Fibroblast of lung (primary cell): ENCODE results near the gene TLCD1. TPM values are rescaled to one million over a fixed set of nuclear protein-coding genes. Genes with fewer than 3 reads are reported as not detected.
A peak's percentile ranks its signal among the peaks of the same experiment; 100 is the strongest.

Source experiments
- DNase-seq, 2 donors: peaks; one replicate each; pipeline versions ENCODE4 v3.0.0 to v3.0.0-alpha.2; 2010; ENCODE audit warnings: low read depth in 2 of 2
- H2AFZ ChIP-seq: 2 replicates; pipeline ENCODE4 v1.5.1; 2012; ENCODE audit warnings: low read length, control low read depth, inconsistent platforms
- H3K27ac ChIP-seq: 2 replicates; pipeline ENCODE4 v1.5.1; 2011; ENCODE audit warnings: low read length, control low read depth; ENCODE audit not compliant: insufficient read depth
- H3K27me3 ChIP-seq: 2 replicates; pipeline ENCODE4 v1.5.1; 2011; ENCODE audit warnings: mild to moderate bottlenecking, low read length; ENCODE audit not compliant: control insufficient read depth, insufficient read depth
- H3K36me3 ChIP-seq: 2 replicates; pipeline ENCODE4 v1.5.1; 2011; ENCODE audit warnings: low read length; ENCODE audit not compliant: control insufficient read depth, insufficient read depth
- H3K4me1 ChIP-seq: 2 replicates; pipeline ENCODE4 v1.5.1; 2011; ENCODE audit warnings: low read length; ENCODE audit not compliant: control insufficient read depth, insufficient read depth; ENCODE audit errors: extremely low read depth
- H3K4me2 ChIP-seq: 2 replicates; pipeline ENCODE4 v1.5.1; 2011; ENCODE audit warnings: low read length, control low read depth; ENCODE audit not compliant: insufficient read depth; ENCODE audit errors: extremely low read depth
- H3K4me3 ChIP-seq, 4 experiments: fragments of 200-600 bp in 1 of 4; sonication (generic) in 1 of 4; replicated peaks in 1 of 4; 2 replicates each; pipeline ENCODE4 v1.5.1; 2011 to 2016; ENCODE audit warnings: low read length in 4 of 4, low read depth in 3 of 4, mild to moderate bottlenecking in 3 of 4, control low read depth in 2 of 4, inconsistent platforms in 1 of 4, mixed read lengths in 1 of 4; ENCODE audit not compliant: insufficient read depth in 1 of 4; ENCODE audit errors: control extremely low read depth in 1 of 4
- H3K79me2 ChIP-seq: 2 replicates; pipeline ENCODE4 v1.5.1; 2012; ENCODE audit warnings: mild to moderate bottlenecking, low read length, inconsistent platforms; ENCODE audit not compliant: control insufficient read depth, insufficient read depth
- H3K9ac ChIP-seq: 2 replicates; pipeline ENCODE4 v1.5.1; 2011; ENCODE audit warnings: mild to moderate bottlenecking, low read length, control low read depth; ENCODE audit not compliant: insufficient read depth
- H3K9me3 ChIP-seq: 2 replicates; pipeline ENCODE4 v1.5.1; 2012; ENCODE audit warnings: low read depth, low read length; ENCODE audit not compliant: control insufficient read depth, insufficient read depth
- H4K20me1 ChIP-seq: 2 replicates; pipeline ENCODE4 v1.5.1; 2011; ENCODE audit warnings: low read length; ENCODE audit not compliant: control insufficient read depth, insufficient read depth; ENCODE audit errors: extremely low read depth
- EZH2 ChIP-seq: IDR thresholded peaks from 2 replicates; pipeline ENCODE4 v1.5.1; 2012; ENCODE audit warnings: low read length, control low read depth, mild to moderate bottlenecking; ENCODE audit errors: missing control alignments
- polyA plus RNA-seq, 2 donors: library from polyadenylated mRNA; depleted of rRNA in 1 of 2; stranded (reverse) in 1 of 2; unstranded in 1 of 2; fragments of >200 nt; gene quantifications; 2 replicates each; pipeline ENCODE4 v1.2.1, GENCODE V29; 2011 to 2012; ENCODE audit warnings: missing spikeins in 1 of 2
- total RNA-seq: library from RNA; depleted of rRNA; stranded (reverse); fragments of >200 nt; gene quantifications from 2 replicates; pipeline ENCODE4 v1.2.1, GENCODE V29; 2014
- TF ChIP-seq, protein P1 (sequence below), 2 donors: IDR thresholded peaks in 1 of 2; conservative IDR thresholded peaks in 1 of 2; 1 replicate in 1 of 2; 2 replicates in 1 of 2; pipeline ENCODE4 v1.5.1; 2011 to 2012; ENCODE audit warnings: low read length in 2 of 2, control low read depth in 1 of 2, inconsistent platforms in 1 of 2, low read depth in 1 of 2, mild to moderate bottlenecking in 1 of 2

TLCD1 gene
- total and polyA plus RNA-seq, 2 donors (not counting 1 experiment from before 2014, with no cell fraction given), result 6.6 to 10.8 TPM

DNA sequence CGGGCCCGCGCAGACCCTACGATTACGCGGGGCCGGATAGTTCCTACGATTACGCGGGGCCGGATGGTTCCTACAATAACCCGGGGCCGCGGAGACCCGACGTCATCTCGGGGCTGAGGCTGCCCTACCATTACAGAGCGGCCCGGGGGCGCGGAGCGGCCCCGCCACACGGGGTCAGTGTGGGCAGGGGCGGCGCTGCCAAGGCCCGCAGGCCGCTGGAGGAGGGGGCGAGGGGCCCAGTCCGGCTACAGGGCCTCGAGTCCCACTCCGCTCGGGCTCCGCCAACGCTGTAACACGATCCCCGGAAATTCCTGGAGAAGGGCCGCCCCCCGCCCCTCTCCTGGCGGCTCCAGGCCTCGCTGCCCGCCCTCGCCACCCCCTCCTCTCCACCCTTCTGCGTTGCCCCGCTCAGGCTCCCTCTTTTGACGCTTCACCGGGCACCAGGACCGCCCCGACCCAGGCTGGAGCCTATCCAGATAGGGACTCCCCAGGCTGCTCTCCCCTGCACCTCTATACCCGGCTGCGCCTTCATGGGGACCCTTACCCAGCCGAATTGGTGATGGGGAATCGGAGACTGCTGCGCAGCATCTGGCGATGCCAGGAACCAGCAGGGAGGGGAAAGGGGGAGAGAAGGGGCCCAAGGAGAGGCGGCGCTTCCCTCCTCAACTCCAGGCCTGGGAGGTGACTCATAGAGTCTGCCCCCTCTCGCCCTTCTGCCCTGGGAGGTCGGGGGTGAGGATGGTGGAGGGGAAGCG, 8.3 kb downstream of the TLCD1 start, which contains the start of gene RAB34:
TSS of gene RAB34 (minus strand) at position 291 of the 755 bp plus-strand sequence. CDS start 602 bp downstream, outside the sequence.
- Histone ChIP-seq H3K4me1 (peaks cover 11% of the 10 kb centered on the region), H3K4me2 (peak within 1 kb of the TSS; percentile 88), H3K27ac (peak within 1 kb of the TSS; percentile 88), H3K9ac (peak within 1 kb of the TSS; percentile 91), H3K79me2 (peaks cover 54% of the 10 kb centered on the region), H3K36me3 (peaks cover 29% of the 10 kb centered on the region), H4K20me1 (no peaks in the 10 kb centered on the region), H3K9me3 (no peaks in the 10 kb centered on the region), H3K4me3 (peak within 1 kb of the TSS; percentile 75 to 86 (median 84)), H2AFZ (no peak within 1 kb of the TSS), H3K27me3 (no peaks in the 10 kb centered on the region)
- DNase-seq, result peak; percentile 91 to 92
- no peak for TF ChIP-seq EZH2
- TF ChIP-seq, protein P1, sequence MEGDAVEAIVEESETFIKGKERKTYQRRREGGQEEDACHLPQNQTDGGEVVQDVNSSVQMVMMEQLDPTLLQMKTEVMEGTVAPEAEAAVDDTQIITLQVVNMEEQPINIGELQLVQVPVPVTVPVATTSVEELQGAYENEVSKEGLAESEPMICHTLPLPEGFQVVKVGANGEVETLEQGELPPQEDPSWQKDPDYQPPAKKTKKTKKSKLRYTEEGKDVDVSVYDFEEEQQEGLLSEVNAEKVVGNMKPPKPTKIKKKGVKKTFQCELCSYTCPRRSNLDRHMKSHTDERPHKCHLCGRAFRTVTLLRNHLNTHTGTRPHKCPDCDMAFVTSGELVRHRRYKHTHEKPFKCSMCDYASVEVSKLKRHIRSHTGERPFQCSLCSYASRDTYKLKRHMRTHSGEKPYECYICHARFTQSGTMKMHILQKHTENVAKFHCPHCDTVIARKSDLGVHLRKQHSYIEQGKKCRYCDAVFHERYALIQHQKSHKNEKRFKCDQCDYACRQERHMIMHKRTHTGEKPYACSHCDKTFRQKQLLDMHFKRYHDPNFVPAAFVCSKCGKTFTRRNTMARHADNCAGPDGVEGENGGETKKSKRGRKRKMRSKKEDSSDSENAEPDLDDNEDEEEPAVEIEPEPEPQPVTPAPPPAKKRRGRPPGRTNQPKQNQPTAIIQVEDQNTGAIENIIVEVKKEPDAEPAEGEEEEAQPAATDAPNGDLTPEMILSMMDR (conservative IDR thresholded peaks at IDR 0.05 in 1 of 2, IDR thresholded peaks at IDR 0.05 in 1 of 2; ENCODE audit: low read depth in 1 of 2, low read length in 2 of 2), result peak; percentile 16 to 19

DNA sequence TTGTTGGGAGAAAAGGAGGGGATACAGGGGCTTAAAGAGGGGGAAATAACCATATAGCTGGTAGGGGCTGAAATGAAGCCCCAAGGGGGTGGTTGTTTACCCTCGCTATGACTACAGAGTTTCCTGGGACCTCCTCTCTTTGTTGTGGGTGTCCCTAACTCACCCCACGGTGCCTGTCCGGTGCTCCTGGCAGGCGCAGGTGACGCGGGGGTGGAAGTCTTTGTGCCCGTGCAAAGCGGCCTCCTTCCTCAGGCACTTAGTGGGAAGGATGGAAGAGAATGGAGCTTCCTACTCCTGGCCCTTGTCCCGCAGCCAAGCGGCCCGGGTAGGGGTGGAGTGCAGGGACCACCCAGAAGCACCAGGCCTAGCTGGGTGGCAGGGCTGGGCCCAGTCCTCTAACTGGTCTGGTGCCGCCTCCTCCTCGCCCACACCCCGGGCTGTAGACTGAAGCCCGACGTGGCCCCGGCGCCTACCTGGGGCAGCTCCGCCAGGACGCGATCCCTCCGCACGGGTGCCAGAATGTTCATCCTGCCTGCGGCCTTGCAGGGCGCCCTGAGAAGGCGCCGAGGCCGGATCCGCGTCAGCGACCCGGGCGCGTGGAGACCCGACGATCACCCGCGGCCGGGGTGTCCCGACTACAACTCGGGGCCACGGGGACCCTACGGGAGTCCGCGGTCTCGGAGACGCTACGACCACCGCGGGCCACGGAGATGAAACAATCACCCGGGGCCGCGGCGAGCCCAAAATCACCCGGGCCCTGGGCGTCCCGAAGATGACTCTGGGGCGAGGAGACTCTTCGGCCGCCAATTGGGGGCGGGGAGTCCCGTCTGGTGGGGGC, 9.1 kb downstream of the TLCD1 start:
- Histone ChIP-seq H3K27me3 (no peaks in the 10 kb centered on the region), H3K36me3 (peaks cover 31% of the 10 kb centered on the region), H3K79me2 (peaks cover 46% of the 10 kb centered on the region), H4K20me1 (no peaks in the 10 kb centered on the region), H3K4me1 (peaks cover 13% of the 10 kb centered on the region), H2AFZ (no peak overlapping the region), H3K9ac (peak overlapping the region; percentile 91), H3K4me3 (peak overlapping the region; percentile 75 to 86 (median 84)), H3K4me2 (peak overlapping the region; percentile 88), H3K9me3 (no peaks in the 10 kb centered on the region), H3K27ac (peak overlapping the region; percentile 88)
- peak; percentile 36 to 48 for DNase-seq
- TF ChIP-seq, protein P1 (conservative IDR thresholded peaks at IDR 0.05 in 1 of 2, IDR thresholded peaks at IDR 0.05 in 1 of 2; ENCODE audit: low read depth in 1 of 2, low read length in 2 of 2), result no peak

DNA sequence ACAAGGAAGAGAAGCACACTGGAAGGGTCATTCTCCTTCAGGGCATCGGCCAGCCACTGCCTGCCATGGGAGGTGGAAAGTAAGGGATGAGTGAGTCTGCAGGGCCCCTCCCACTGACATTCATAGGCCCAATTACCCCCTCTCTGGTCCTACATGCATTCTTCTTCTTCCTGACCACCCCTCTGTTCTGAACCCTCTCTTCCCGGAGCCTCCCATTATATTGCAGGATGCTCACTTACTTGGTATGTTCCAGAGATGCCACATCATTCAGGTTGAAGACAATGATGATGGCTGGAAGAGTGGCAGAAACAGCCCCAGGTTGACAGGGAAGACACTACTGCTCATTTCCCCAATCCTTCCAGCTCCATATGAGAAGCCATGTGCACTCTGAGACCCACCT, 10.8 kb downstream of the TLCD1 start:
- H3K27ac ChIP-seq, result no peak overlapping the region
- TF ChIP-seq EZH2, result no peak
- TF ChIP-seq, protein P1 (conservative IDR thresholded peaks at IDR 0.05 in 1 of 2, IDR thresholded peaks at IDR 0.05 in 1 of 2; ENCODE audit: low read depth in 1 of 2, low read length in 2 of 2), result no peak
- peak overlapping the region in 2 of 4 experiments; percentile 75 to 85 for H3K4me3 ChIP-seq
- peaks cover 16% of the 10 kb centered on the region for H3K4me1 ChIP-seq
- no peak overlapping the region for H2AFZ ChIP-seq
- H4K20me1 ChIP-seq, result no peaks in the 10 kb centered on the region
- H3K79me2 ChIP-seq, result peaks cover 29% of the 10 kb centered on the region
- peaks cover 27% of the 10 kb centered on the region for H3K36me3 ChIP-seq
- H3K9me3 ChIP-seq, result no peaks in the 10 kb centered on the region
- DNase-seq, result no peak
- H3K27me3 ChIP-seq, result no peaks in the 10 kb centered on the region
- no peak overlapping the region for H3K9ac ChIP-seq
- peak overlapping the region; percentile 88 for H3K4me2 ChIP-seq
